ENCODE measurements around the gene RNF151. TPM values are rescaled to one million over a fixed set of nuclear protein-coding genes. Genes with fewer than 3 reads are reported as not detected.

The RNF151 gene
- total RNA-seq, 2 donors from 2014 or later: not detected

DNA sequence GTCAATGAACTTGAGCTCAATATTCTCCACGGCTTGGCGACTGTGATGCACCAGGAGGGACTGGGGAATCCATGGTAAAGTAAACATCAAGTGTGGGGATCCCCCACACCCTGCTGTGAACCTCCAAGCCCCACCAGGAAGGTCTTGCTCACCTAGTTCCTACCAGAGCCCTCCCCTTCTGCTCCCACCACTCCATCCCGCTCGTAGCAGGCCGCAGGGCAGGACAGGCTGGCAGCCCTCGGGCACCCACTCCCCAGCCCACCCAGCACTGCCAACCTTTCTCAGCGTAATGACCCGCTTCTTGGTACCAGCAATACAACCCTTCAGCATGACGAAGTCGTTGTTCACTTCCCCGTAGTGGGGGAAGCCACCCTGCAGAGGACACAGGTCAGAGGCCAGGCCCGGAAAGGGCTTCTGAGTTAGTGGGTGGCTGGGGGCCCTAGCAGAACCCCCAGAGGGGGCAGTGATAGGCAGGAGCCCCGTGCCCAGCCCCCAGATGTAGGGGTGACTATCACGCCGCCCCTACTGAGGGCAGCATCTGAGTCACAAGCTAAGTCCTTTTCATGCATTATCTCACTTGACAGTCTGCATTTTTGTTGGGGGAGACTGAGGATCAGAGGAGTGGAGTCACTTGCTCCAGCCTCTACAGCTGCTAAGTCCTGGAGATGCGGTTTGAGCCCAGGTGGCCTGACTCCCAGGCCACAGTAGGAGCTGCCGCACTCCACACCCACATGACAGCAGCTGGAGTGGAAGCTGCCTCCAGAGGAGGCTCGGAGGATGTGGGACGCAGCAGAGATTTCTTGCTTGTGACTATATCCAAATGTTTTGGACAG, 20.9 kb upstream of the RNF151 start:
- no peaks in the 10 kb centered on the region for H3K9me3 ChIP-seq
- no peak overlapping the region for H3K27ac ChIP-seq
- peaks cover 2% of the 10 kb centered on the region for H3K36me3 ChIP-seq
- no peak overlapping the region for H3K4me3 ChIP-seq
- no peak for DNase-seq (ENCODE audit: low spot score)
- TF ChIP-seq, protein P1, sequence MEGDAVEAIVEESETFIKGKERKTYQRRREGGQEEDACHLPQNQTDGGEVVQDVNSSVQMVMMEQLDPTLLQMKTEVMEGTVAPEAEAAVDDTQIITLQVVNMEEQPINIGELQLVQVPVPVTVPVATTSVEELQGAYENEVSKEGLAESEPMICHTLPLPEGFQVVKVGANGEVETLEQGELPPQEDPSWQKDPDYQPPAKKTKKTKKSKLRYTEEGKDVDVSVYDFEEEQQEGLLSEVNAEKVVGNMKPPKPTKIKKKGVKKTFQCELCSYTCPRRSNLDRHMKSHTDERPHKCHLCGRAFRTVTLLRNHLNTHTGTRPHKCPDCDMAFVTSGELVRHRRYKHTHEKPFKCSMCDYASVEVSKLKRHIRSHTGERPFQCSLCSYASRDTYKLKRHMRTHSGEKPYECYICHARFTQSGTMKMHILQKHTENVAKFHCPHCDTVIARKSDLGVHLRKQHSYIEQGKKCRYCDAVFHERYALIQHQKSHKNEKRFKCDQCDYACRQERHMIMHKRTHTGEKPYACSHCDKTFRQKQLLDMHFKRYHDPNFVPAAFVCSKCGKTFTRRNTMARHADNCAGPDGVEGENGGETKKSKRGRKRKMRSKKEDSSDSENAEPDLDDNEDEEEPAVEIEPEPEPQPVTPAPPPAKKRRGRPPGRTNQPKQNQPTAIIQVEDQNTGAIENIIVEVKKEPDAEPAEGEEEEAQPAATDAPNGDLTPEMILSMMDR (IDR thresholded peaks at IDR 0.05): no peak
- peaks cover 0 to 26% of the 10 kb centered on the region in 2 donors for H3K4me1 ChIP-seq
- no peaks in the 10 kb centered on the region for H3K27me3 ChIP-seq

DNA sequence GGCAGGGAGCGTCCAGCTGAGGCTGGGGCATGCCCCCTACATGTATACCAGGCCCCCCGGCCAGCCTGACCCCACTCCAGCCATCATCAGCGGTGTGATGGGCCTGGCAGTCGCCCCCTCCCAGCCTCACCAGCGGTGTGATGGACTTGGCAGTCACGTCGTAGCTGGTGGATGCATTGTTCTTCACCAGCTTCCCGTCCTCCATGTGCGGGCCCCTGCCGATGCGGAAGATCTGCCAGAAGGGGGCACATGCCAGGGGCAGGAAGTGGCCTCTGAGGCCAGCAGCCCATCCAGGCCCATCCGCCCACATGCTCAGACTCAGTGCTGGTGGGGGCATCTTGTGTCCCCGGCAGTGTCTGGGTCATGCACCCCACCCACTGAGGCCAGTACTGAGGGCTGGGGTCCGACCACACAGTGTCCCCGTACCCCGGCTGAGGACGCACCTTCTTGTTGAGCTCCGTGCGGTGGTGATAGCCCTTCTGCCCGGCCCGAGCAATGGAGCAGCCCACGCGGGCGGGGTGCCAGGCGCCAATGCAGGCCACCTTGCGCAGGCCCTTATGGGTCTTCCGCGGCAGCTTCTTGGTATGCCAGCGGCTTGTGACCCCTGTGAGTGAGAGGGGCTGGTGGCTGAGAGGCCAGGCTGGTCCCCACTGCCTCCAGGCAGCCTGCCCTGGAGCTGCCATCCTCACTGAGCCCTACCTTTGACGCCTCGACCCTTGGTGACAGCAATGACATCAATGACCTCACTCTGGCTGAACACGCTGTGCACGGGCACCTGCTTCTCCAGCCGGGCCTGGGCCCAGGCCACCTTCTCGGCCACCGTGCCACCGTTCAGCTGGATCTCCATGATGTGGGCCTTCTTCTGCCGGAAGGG, 19.9 kb upstream of the RNF151 start:
- no peak overlapping the region for H3K4me3 ChIP-seq
- H3K4me1 ChIP-seq: peaks cover 0 to 27% of the 10 kb centered on the region in 2 donors
- no peaks in the 10 kb centered on the region for H3K9me3 ChIP-seq
- H3K36me3 ChIP-seq: no peaks in the 10 kb centered on the region
- no peak for DNase-seq (ENCODE audit: low spot score)
- no peak overlapping the region for H3K27ac ChIP-seq
- TF ChIP-seq, protein P1 (IDR thresholded peaks at IDR 0.05): no peak
- no peaks in the 10 kb centered on the region for H3K27me3 ChIP-seq

DNA sequence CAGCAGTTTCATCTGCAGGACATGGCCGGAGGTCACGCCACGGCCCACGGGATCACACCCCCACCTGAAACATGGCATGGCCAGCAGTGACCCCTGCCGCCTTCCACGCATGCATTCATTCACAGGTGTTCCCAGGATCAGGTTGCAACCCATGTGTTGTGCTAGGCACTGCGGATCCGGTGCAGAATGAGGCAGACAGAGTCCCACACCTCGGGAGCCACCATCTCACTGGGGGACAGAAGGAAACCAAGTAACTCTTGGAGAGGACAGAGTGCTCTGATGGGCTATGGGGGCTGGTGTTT, 19.3 kb upstream of the RNF151 start:
- H3K36me3 ChIP-seq: no peaks in the 10 kb centered on the region
- no peaks in the 10 kb centered on the region for H3K27me3 ChIP-seq
- no peak overlapping the region for H3K4me3 ChIP-seq
- H3K27ac ChIP-seq: no peak overlapping the region
- H3K4me1 ChIP-seq: peaks cover 0 to 21% of the 10 kb centered on the region in 2 donors
- no peak for DNase-seq (ENCODE audit: low spot score)
- TF ChIP-seq, protein P1 (IDR thresholded peaks at IDR 0.05): no peak
- H3K9me3 ChIP-seq: no peaks in the 10 kb centered on the region

DNA sequence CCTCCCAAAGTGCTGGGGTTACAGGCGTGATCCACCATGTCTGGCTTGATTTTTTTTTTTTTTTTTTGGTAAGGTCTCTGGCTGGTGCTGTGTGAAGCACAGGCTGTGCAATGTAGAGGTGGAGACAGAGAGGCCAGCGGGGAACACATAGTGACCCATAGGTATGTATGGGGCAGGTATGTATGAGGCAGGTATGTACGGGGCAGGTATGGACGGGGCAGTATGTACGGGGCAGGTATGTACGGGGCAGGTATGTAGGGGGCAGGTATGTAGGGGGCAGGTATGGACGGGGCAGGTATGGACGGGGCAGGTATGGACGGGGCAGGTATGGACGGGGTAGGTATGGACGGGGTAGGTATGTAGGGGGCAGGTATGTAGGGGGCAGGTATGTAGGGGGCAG, 17.1 kb upstream of the RNF151 start:
- Histone ChIP-seq H3K4me1 (peaks cover 0 to 13% of the 10 kb centered on the region in 2 donors), H3K27ac (no peak overlapping the region), H3K36me3 (no peaks in the 10 kb centered on the region), H3K9me3 (no peaks in the 10 kb centered on the region), H3K27me3 (no peaks in the 10 kb centered on the region), H3K4me3 (no peak overlapping the region)
- no peak for DNase-seq (ENCODE audit: low spot score)
- TF ChIP-seq, protein P1 (IDR thresholded peaks at IDR 0.05): no peak

DNA sequence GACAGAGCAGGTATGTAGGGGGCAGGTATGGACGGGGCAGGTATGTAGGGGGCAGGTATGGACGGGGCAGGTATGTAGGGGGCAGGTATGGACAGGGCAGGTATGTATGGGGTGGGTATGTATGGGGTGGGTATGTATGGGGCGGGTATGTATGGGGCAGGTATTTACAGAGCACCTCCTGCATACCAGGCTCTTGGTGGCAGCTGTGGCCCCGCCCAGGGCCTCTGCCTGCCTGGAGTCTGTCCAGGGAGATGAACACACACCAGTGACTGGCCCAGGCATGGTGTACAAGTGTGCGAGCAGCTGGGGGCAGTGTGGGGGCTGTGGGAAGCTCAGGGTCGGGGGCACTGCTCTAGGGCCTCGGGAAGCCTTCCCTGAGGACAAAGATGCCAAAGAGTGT, 16.6 kb upstream of the RNF151 start:
- no peak for DNase-seq (ENCODE audit: low spot score)
- Histone ChIP-seq H3K27me3 (no peaks in the 10 kb centered on the region), H3K36me3 (no peaks in the 10 kb centered on the region), H3K9me3 (no peaks in the 10 kb centered on the region), H3K4me1 (peaks cover 0 to 18% of the 10 kb centered on the region in 2 donors), H3K4me3 (no peak overlapping the region), H3K27ac (peak overlapping the region; percentile 67 to 80)
- TF ChIP-seq, protein P1 (IDR thresholded peaks at IDR 0.05): no peak

All from right atrium auricular region (tissue), 2 donors.